Neural progenitor cell (in vitro differentiated cells): ENCODE measurements around the gene TRIM2. TPM values are rescaled to one million over a fixed set of nuclear protein-coding genes. Genes with fewer than 3 reads are reported as not detected.

ENCODE experiments used
- DNase-seq: peaks from one replicate; pipeline ENCODE4 v3.0.0-alpha.2; 2016; ENCODE audit warnings: low spot score
- H2AFZ ChIP-seq: fragments of 200-600 bp; sonication (generic); replicated peaks from 2 replicates; pipeline ENCODE4 v1.6.1; 2016; ENCODE audit warnings: antibody characterized with exemption
- H3F3A ChIP-seq: fragments of 200-600 bp; sonication (generic); 2 replicates; pipeline ENCODE4 v1.6.1; 2016; ENCODE audit warnings: antibody characterized with exemption, low read depth
- H3K27ac ChIP-seq: fragments of 200-600 bp; sonication (generic); 2 replicates; pipeline ENCODE4 v1.5.1; 2016; ENCODE audit warnings: mild to moderate bottlenecking
- H3K27me3 ChIP-seq: fragments of 200-600 bp; sonication (generic); 2 replicates; pipeline ENCODE4 v1.6.1; 2016; ENCODE audit warnings: mild to moderate bottlenecking, moderate library complexity
- H3K36me3 ChIP-seq: fragments of 200-600 bp; sonication (generic); 2 replicates; pipeline ENCODE4 v1.5.1; 2016
- H3K4me1 ChIP-seq: fragments of 200-600 bp; sonication (generic); 2 replicates; pipeline ENCODE4 v1.6.1; 2016; ENCODE audit warnings: mixed run types
- H3K4me2 ChIP-seq: fragments of 200-600 bp; sonication (generic); 2 replicates; pipeline ENCODE4 v1.6.1; 2016
- H3K4me3 ChIP-seq: fragments of 200-600 bp; sonication (generic); 2 replicates; pipeline ENCODE4 v1.5.1; 2016
- H3K79me2 ChIP-seq: fragments of 200-600 bp; sonication (generic); 2 replicates; pipeline ENCODE4 v1.6.1; 2016; ENCODE audit warnings: low read depth
- H3K9ac ChIP-seq: fragments of 200-600 bp; sonication (generic); 2 replicates; pipeline ENCODE4 v1.6.1; 2016
- H3K9me3 ChIP-seq: fragments of 200-600 bp; sonication (generic); 2 replicates; pipeline ENCODE4 v1.5.1; 2016; ENCODE audit warnings: low read depth
- H4K20me1 ChIP-seq: fragments of 200-600 bp; sonication (generic); 2 replicates; pipeline ENCODE4 v1.6.1; 2016; ENCODE audit warnings: low read depth
- H3K27ac Mint-ChIP-seq: 3 replicates; pipeline ENCODE4 v1.8.0; 2021; ENCODE audit warnings: mixed read lengths
- H3K27me3 Mint-ChIP-seq: 2 replicates; pipeline ENCODE4 v1.8.0; 2022; ENCODE audit warnings: low read depth, mild to moderate bottlenecking, inconsistent platforms, moderate library complexity, mixed read lengths; ENCODE audit not compliant: insufficient read depth
- H3K36me3 Mint-ChIP-seq: 3 replicates; pipeline ENCODE4 v1.8.0; 2021; ENCODE audit warnings: mixed read lengths
- H3K4me1 Mint-ChIP-seq: 3 replicates; pipeline ENCODE4 v1.8.0; 2021; ENCODE audit warnings: mixed read lengths
- H3K4me3 Mint-ChIP-seq: 3 replicates; pipeline ENCODE4 v1.8.0; 2021; ENCODE audit warnings: mild to moderate bottlenecking, moderate library complexity, mixed read lengths
- H3K9me3 Mint-ChIP-seq: 3 replicates; pipeline ENCODE4 v1.8.0; 2020; ENCODE audit warnings: mixed read lengths
- CTCF ChIP-seq: fragments of 200-600 bp; sonication (generic); IDR thresholded peaks from 2 replicates; pipeline ENCODE4 v1.5.1; 2017; ENCODE audit warnings: antibody characterized with exemption, mild to moderate bottlenecking
- EZH2 ChIP-seq: fragments of 200-600 bp; sonication (generic); IDR thresholded peaks from 2 replicates; pipeline ENCODE4 v1.6.1; 2017; ENCODE audit warnings: antibody characterized with exemption, mild to moderate bottlenecking, moderate library complexity
- EZH2phosphoT487 ChIP-seq: fragments of 200-600 bp; sonication (generic); IDR thresholded peaks from 2 replicates; pipeline ENCODE4 v1.6.1; 2017; ENCODE audit warnings: antibody characterized with exemption
- total RNA-seq: library from RNA; depleted of rRNA; stranded (reverse); fragments of >200 nt; gene quantifications from 2 replicates; pipeline ENCODE4 v1.2.3, GENCODE V29; 2015; ENCODE audit warnings: low replicate concordance

Gene TRIM2
- total RNA-seq, 1 donor from 2014 or later: 87.6 TPM

- peaks cover 1% of the 10 kb centered on the region for H3K36me3 Mint-ChIP-seq
- H3K9me3 Mint-ChIP-seq: no peaks in the 10 kb centered on the region
- peaks cover 53% of the 10 kb centered on the region for H3K4me1 Mint-ChIP-seq
- H3K36me3 ChIP-seq: no peaks in the 10 kb centered on the region
- no peak overlapping the region for H3K4me3 Mint-ChIP-seq
- no peak overlapping the region for H3K9ac ChIP-seq
- H3K4me3 ChIP-seq: no peak overlapping the region
- peaks cover 29% of the 10 kb centered on the region for H3K4me1 ChIP-seq
- peaks cover 7% of the 10 kb centered on the region for H3K27me3 Mint-ChIP-seq
- peaks cover 26% of the 10 kb centered on the region for H3F3A ChIP-seq
- no peaks in the 10 kb centered on the region for H3K79me2 ChIP-seq
- peaks cover 10% of the 10 kb centered on the region for H4K20me1 ChIP-seq
- TF ChIP-seq CTCF (no peak), EZH2phosphoT487 (no peak), EZH2 (no peak)
- peaks cover 73% of the 10 kb centered on the region for H3K27me3 ChIP-seq
- no peaks in the 10 kb centered on the region for H3K9me3 ChIP-seq
- peak overlapping the region; percentile 73 for H3K27ac Mint-ChIP-seq
- H3K4me2 ChIP-seq: no peak overlapping the region
- DNase-seq: no peak
- H2AFZ ChIP-seq: no peak overlapping the region
- H3K27ac ChIP-seq: no peak overlapping the region
Measured at GRCh38 chr4:153156721-153157120, 47.5 kb upstream of the TRIM2 start.

- Mint-ChIP-seq H3K9me3 (peaks cover 4% of the 10 kb centered on the region), H3K27me3 (peaks cover 2% of the 10 kb centered on the region), H3K4me1 (peaks cover 49% of the 10 kb centered on the region), H3K36me3 (peaks cover 1% of the 10 kb centered on the region), H3K27ac (no peak overlapping the region), H3K4me3 (no peak overlapping the region)
- TF ChIP-seq EZH2 (no peak), EZH2phosphoT487 (no peak), CTCF (no peak)
- Histone ChIP-seq H3K27ac (no peak overlapping the region), H3F3A (peaks cover 5% of the 10 kb centered on the region), H3K79me2 (no peaks in the 10 kb centered on the region), H4K20me1 (peaks cover 6% of the 10 kb centered on the region), H3K9me3 (no peaks in the 10 kb centered on the region), H3K4me1 (peaks cover 14% of the 10 kb centered on the region), H2AFZ (no peak overlapping the region), H3K9ac (no peak overlapping the region), H3K4me2 (no peak overlapping the region), H3K36me3 (no peaks in the 10 kb centered on the region), H3K4me3 (no peak overlapping the region), H3K27me3 (peaks cover 50% of the 10 kb centered on the region)
- no peak for DNase-seq
Measured at GRCh38 chr4:153159016-153159415, 45.2 kb upstream of the TRIM2 start.

GRCh38 chr4:153159728-153160221 is 44.5 kb upstream of the TRIM2 start:
- Mint-ChIP-seq H3K27me3 (peaks cover 2% of the 10 kb centered on the region), H3K4me1 (peaks cover 41% of the 10 kb centered on the region), H3K27ac (no peak overlapping the region), H3K36me3 (peaks cover 1% of the 10 kb centered on the region), H3K4me3 (no peak overlapping the region), H3K9me3 (peaks cover 7% of the 10 kb centered on the region)
- DNase-seq: no peak
- H2AFZ ChIP-seq: no peak overlapping the region
- peaks cover 13% of the 10 kb centered on the region for H3K4me1 ChIP-seq
- H3K9ac ChIP-seq: no peak overlapping the region
- no peaks in the 10 kb centered on the region for H3F3A ChIP-seq
- H3K4me2 ChIP-seq: no peak overlapping the region
- H3K36me3 ChIP-seq: no peaks in the 10 kb centered on the region
- peaks cover 43% of the 10 kb centered on the region for H3K27me3 ChIP-seq
- H3K27ac ChIP-seq: no peak overlapping the region
- no peaks in the 10 kb centered on the region for H3K79me2 ChIP-seq
- no peaks in the 10 kb centered on the region for H4K20me1 ChIP-seq
- H3K9me3 ChIP-seq: no peaks in the 10 kb centered on the region
- TF ChIP-seq EZH2: no peak
- no peak for TF ChIP-seq EZH2phosphoT487
- TF ChIP-seq CTCF: no peak
- no peak overlapping the region for H3K4me3 ChIP-seq
